Breast epithelium (tissue), 3 donors: ENCODE results near the gene UBE4A.

Experiments
- POLR2A ChIP-seq: fragments of 450-650 bp; IDR thresholded peaks from one replicate; pipeline ENCODE4 v1.6.1; 2016; ENCODE audit warnings: antibody characterized with exemption, mild to moderate bottlenecking, moderate library complexity
- TF ChIP-seq, protein P1 (sequence below), 3 donors: fragments of 450-650 bp; IDR thresholded peaks; one replicate each; pipeline ENCODE4 v1.5.1; 2016 to 2017; ENCODE audit warnings: antibody characterized with exemption in 3 of 3, mild to moderate bottlenecking in 3 of 3, moderate library complexity in 3 of 3

DNA sequence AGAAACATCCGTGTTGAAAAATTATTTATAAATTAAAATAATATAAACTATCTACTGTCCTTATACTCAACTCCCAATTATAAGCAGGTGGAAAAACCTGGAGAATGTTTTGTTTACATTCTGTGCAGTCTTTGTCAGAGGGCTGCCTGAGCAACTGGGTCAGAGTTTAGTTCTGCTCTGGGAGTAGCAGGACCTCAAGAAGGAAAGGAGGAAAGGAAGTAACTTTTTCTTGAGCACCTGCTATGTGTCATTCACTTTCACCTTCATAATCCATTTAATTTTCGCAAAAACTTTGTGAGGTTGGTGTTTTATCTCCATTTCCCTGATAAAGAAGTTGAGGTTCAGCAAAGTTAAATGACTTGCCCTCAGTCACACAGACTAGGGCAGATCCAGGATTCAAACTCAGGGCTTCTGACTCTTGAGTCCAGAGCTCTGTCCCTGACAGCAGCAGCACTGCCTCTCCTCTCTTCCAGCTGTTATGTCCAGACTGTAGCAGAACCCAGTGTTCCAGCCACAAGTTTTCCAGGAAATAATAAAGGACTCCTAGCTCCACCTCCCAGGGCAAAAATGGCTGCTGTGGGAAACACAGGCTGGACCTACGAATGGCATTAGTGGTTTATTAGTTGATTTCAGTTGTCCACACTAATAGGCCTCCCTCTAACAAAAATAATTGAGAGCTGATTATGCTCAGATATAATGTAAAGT, 48.5 kb upstream of the UBE4A start:
- TF ChIP-seq, protein P1, sequence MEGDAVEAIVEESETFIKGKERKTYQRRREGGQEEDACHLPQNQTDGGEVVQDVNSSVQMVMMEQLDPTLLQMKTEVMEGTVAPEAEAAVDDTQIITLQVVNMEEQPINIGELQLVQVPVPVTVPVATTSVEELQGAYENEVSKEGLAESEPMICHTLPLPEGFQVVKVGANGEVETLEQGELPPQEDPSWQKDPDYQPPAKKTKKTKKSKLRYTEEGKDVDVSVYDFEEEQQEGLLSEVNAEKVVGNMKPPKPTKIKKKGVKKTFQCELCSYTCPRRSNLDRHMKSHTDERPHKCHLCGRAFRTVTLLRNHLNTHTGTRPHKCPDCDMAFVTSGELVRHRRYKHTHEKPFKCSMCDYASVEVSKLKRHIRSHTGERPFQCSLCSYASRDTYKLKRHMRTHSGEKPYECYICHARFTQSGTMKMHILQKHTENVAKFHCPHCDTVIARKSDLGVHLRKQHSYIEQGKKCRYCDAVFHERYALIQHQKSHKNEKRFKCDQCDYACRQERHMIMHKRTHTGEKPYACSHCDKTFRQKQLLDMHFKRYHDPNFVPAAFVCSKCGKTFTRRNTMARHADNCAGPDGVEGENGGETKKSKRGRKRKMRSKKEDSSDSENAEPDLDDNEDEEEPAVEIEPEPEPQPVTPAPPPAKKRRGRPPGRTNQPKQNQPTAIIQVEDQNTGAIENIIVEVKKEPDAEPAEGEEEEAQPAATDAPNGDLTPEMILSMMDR (IDR thresholded peaks at IDR 0.05), result no peak
- TF ChIP-seq POLR2A, result no peak
